GM12892 (cell line): ENCODE data around the gene ARHGAP22.

ENCODE experiments used
- DNase-seq: peaks from one replicate; pipeline ENCODE4 v3.0.0; 2011; ENCODE audit not compliant: insufficient read length
- FAIRE-seq: peaks from 2 replicates; lab custom pipeline; 2011; peaks lifted over from hg19 to GRCh38; lab: Jason Lieb, UNC
- POLR2A ChIP-seq: IDR thresholded peaks from 2 replicates; pipeline ENCODE4 v1.6.1; 2011; ENCODE audit warnings: low read depth, low read length, control low read depth
- POLR2AphosphoS5 ChIP-seq: IDR thresholded peaks from 2 replicates; pipeline ENCODE4 v1.6.1; 2011; ENCODE audit warnings: low read depth, low read length, control low read depth
- TAF1 ChIP-seq: IDR thresholded peaks from 2 replicates; pipeline ENCODE4 v1.6.1; 2011; ENCODE audit warnings: low read depth, mild to moderate bottlenecking, control low read depth, low read length, borderline replicate concordance

Gene ARHGAP22

GRCh38 chr10:48603421-48604038 is 1.3 kb downstream of the ARHGAP22 start:
- FAIRE-seq (no peak), DNase-seq (no peak)
- TF ChIP-seq POLR2A (no peak), POLR2AphosphoS5 (no peak), TAF1 (no peak)

DNA sequence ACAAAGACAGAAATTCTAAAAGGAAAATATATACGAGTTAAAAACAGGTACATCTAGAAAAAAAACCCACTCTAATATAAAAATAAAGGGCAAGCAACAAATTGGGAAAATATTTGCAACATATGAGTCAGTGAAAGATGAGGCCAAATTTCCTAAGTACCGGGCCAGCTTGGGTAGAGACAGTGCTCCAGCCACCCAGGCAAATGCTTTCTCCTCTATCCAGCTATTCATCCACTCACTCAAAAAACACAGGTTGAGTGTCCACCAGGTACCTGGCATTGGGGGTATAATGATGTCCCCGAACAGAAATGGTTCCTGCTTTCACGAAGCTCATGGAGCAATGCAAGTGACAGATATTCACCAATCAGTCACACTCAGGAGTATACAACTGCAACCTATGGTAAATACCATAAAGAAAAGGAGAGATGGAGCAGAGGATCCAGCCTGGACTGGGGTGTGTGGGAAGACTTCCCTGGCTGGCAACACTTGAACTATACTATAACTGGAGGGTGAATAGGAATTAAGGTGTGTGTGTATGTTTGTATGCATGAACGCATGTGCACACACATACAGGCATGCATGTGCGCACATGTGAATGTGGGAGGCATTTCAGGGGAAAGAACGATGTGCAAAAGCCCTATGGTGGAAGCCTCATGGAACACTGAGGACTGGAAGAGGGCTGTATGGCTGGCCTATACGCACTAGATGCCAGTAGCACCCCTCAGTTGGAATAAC is 2.3 kb downstream of the ARHGAP22 start:
- TF ChIP-seq POLR2A (no peak), POLR2AphosphoS5 (no peak), TAF1 (no peak)
- no peak for FAIRE-seq
- DNase-seq, result no peak

DNA sequence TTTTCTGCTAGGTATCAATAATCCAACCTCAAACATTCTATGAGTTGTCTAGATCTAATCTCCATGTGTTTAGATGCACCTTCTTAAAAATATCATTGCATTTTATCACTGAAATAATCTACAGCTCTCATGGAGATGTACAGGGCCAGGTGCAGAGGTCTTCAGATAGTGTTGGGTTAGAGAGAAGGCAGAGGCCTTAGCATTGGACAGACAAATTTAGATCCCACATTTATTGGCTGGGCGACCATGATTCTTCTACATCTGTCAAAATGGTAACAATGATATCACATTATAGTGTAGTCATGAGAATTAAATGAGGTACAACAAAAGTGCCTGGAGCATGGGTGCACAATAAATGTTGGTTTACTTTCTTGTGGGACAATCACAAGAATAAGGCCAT is 3.1 kb downstream of the ARHGAP22 start:
- FAIRE-seq, result no peak
- TF ChIP-seq TAF1, result no peak
- TF ChIP-seq POLR2AphosphoS5, result no peak
- no peak for TF ChIP-seq POLR2A
- DNase-seq, result no peak

DNA sequence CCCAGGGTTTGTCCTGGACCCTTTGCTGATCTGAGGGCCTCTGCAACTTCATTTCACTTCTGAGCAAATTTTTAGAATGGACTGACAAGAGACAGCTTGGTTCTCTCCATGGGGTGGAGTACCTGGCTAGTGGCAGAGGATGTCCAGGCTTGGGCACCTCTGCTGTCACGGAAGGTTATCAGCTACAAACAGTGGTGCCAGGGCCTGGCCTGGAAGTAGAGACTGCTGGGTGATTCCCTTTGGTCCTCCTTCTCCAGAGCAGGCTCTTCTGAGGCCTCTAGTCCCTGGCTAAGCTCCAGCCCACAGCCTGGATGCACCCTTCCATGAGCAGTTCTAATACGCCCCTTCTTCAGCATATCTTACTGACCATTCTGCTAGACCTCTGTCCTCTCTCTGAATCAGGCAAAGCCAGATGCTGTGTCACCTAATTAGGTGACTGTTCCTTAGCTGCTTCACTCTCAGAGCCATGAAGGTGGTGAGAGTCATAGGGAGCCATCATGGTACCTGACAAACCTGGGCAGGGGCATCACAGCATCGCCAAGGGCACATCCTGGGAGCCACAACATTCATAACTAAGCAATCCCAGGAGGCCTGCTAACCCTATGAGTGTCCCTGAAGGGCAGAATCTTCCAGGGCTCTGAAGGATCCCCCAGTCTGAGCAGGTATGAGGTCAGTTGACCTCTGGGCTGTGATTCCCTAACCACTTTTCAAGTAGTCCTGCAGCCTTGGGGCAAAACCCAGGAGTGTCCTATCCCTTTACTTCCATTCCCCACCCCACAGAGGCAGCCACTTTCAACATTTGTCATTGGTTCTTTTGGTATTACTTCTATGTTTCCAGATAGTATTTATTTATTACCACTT is 4.0 kb downstream of the ARHGAP22 start:
- TF ChIP-seq POLR2A (no peak), TAF1 (no peak), POLR2AphosphoS5 (no peak)

DNA sequence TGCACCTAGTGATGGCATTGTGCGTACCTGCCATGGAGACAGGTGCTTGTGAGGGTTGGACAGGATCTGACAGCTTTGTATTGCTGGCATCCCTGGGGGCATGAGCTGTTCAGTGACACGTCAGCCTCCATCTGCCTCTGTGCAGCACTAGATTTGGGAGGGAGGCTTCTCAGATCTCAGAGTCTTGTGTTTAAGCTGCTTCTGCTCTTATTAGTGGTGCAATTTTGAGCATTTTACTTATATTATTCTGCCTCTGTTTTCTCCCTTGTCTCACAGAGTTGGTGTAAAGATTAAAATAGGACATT is 5.1 kb downstream of the ARHGAP22 start:
- DNase-seq (no peak), FAIRE-seq (no peak)
- TF ChIP-seq POLR2A, result no peak
- TF ChIP-seq POLR2AphosphoS5, result no peak
- no peak for TF ChIP-seq TAF1

More for the DNA sequence above, 4.0 kb downstream of the ARHGAP22 start:
- FAIRE-seq, result no peak
- DNase-seq, result no peak

DNA sequence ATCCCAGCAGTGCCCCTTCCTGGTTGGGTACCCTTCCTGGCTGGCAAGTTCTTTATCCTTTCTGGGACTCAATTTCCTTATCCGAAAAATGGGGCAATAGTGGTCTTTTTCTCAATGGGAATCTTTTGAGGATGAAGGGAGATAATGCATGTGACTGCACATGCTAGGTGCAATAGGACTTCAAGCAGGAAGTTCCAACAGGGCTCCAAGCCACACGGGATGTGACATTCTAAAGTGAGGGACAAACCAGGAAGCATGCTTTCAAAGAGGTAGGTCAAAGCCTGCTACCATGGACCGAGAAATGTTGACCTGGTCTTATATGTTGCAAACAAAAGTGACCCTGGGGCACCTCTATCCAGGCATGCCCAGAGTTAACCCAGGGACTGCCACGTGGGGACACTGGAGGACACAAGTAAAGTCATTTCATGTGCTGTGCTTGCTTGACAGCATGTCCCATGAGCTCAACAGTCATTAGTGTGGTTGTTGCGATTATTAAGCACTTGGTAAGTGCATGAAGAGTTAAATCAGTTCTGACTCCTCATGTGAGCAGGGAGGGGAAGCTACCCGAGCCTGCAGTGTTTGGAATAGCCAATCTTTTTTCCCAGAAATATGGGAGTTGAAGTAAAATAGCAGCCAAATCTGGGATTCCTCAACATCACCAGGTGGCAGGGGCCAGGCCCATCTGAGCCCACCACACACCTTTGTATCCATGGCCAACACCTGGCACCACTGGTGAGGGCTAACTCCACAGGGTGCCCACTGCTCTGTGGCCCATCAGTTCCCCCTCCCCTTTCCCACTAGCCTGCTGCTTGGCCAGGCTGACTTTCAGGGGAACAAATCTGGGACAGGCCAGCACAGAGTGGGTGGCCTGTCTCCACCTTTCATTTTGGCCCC is 5.7 kb downstream of the ARHGAP22 start:
- DNase-seq, result no peak
- no peak for TF ChIP-seq POLR2AphosphoS5
- no peak for TF ChIP-seq TAF1
- TF ChIP-seq POLR2A, result no peak
- no peak for FAIRE-seq

GRCh38 chr10:48598243-48598935 is 6.5 kb downstream of the ARHGAP22 start:
- no peak for DNase-seq

GRCh38 chr10:48595539-48595932 is 9.3 kb downstream of the ARHGAP22 start:
- no peak for FAIRE-seq
- no peak for DNase-seq

More at GRCh38 chr10:48598243-48598935, 6.5 kb downstream of the ARHGAP22 start:
- TF ChIP-seq POLR2AphosphoS5 (no peak), POLR2A (no peak)
- FAIRE-seq, result no peak

DNA sequence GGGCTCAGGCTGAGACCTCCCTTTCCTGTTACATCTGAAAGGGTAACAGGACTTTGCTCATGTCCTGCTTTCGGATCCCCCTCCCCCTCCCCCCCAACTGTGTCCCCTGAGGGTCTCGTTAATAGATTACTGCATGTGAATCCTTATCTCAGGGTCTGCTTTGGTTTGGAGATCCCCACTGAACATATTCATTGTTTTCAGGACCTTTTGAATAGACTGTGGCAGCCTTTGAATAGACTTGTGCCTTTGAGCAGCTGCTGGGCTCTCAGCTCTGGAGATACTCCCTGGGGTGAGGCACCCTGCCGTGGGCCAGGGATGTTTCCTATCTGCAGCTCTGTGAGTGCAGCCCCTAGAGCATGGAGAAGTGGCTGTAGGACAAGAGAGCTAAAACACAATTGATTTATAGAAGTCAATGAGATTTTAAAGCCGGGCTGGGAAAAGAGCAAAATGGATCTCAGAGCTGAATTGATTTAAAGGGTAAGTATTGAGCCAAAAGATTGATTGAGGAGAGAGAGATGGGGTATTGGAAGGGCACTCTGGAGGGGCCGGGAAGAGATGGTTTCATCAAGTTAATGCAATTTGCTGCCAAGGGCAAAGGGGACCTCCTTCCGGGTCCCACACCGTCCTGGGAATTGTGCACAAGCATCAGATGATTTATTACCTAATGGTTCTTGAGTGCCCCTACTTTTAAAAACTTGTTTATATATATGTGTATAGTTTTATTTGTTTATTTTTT is 9.9 kb downstream of the ARHGAP22 start:
- TF ChIP-seq POLR2A (no peak), POLR2AphosphoS5 (no peak), TAF1 (no peak)
- no peak for DNase-seq
- no peak for FAIRE-seq

More at GRCh38 chr10:48595539-48595932, 9.3 kb downstream of the ARHGAP22 start:
- no peak for TF ChIP-seq POLR2AphosphoS5
- TF ChIP-seq POLR2A, result no peak
- TF ChIP-seq TAF1, result no peak
